Stimulated activated CD4-positive, alpha-beta T cell treated with anti-CD3 and anti-CD28 coated beads, TNF-alpha, amount 100 ng/mL, for 4 hours (primary cell): Measurements from ENCODE around the gene AMIGO1.

Experiments used
- DNase-seq, 3 experiments: peaks; one replicate each; pipeline ENCODE4 v3.0.0-alpha.2; 2020; ENCODE audit warnings: low read depth in 3 of 3

The AMIGO1 gene

DNA sequence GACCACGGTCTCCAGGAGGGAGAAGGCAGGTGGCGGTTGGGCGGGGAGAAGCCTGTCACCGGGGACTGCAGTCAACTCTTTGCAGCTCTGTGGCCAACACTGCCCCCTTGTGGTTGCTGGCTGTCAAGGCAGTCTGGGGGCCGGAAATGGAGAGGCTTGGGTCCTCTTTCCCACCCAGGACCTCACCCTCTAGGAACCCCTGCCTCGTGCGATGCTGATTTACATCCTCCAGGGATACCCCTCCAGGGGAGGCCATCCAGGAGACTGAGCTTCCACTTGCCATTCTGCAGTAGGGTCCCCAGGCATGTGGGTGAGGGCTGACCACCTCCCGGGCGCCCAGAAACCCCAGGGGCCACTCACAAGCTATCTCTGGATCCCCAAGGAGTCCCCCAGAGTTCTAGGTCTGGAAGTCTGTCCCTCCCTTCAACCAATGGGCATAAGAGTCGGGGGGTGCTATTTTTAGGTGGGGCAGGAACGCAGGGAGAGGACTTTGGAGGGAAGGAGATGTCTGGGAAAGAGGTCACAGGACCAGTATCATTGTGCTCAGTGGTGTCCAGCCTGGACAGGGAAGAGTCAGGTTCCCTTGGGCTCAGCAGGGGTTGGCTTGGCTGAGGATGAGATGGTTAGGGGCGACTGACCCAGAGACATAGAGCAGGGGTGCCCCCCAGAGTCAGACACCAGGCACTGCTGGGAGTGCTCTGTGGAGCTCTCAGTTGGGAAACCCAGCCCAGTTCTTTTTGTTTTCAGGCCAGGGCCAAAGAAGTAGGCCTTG lies 23.0 kb upstream of the AMIGO1 start:
- DNase-seq = peak; percentile 82 to 88 (median 86)

GRCh38 chr1:109531826-109532364 lies 22.4 kb upstream of the AMIGO1 start:
- DNase-seq = no peak

- DNase-seq = no peak
Measured at GRCh38 chr1:109531380-109531779, 21.9 kb upstream of the AMIGO1 start.

GRCh38 chr1:109530457-109531087 lies 21.0 kb upstream of the AMIGO1 start:
- DNase-seq = no peak

GRCh38 chr1:109529881-109530456 lies 20.4 kb upstream of the AMIGO1 start:
- no peak for DNase-seq

GRCh38 chr1:109528712-109529111 lies 19.2 kb upstream of the AMIGO1 start:
- no peak for DNase-seq

DNA sequence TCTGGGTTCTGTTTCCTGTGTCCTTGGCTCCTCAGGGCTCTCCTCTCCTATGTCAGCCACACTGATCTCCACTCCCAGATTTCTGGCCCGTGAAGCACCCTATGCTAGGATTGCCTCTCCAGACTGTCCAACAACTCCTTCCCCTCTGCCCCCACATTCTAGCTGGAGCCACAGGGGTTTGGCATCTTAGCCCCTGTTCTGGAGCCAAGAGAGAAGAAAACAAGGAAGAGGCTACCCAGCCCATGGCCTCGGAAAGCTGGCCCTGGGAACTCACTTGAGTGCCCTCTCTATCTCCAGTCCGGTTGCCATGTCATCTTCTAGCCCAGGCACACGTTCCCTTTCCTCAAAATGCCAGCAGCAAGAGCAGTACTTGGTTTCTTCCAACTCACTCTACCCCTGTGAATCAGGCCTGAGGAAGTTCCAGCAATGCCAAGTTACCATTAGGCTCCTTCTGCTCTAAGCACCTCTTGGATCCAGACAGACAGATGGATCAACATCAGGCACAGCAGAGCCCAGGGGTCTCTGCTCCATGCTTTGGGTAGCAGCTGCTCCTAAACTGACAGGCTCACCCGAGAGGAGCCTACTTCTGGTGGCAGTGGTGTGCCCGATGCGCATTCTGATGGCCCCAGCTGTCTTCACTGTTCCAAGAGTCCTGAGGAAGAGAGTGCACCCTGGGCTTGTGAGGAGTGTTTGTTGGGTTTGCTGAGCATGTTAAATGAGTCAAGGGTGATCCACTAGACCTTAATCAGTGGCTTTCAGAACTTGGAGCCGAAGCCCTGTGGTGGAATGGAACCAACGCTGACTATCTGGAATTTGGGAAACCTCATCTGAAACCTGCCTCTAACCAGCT lies 18.5 kb upstream of the AMIGO1 start:
- DNase-seq = no peak

GRCh38 chr1:109527098-109527811 lies 17.7 kb upstream of the AMIGO1 start:
- DNase-seq = no peak

GRCh38 chr1:109523706-109524105 lies 14.2 kb upstream of the AMIGO1 start:
- no peak for DNase-seq

DNA sequence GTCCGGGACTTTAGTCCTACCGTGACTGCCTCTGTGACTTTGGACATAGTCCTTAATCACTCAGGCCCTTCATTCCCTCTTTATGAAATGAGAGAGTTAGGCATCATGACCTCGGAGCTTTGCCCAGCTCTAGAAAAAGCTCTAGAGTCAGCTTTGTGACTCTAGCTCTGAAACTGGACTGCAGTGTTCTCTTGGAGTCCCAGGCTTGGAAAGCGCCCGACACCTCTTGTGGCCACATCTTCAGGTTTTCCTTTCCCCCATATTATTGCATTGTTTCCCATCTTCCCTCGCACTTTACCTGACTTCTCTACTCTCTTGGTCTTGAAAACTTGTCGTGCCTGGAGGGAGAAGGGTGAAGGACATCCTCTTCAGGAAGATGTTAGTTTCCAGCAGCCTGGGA lies 12.5 kb upstream of the AMIGO1 start:
- DNase-seq = no peak

DNA sequence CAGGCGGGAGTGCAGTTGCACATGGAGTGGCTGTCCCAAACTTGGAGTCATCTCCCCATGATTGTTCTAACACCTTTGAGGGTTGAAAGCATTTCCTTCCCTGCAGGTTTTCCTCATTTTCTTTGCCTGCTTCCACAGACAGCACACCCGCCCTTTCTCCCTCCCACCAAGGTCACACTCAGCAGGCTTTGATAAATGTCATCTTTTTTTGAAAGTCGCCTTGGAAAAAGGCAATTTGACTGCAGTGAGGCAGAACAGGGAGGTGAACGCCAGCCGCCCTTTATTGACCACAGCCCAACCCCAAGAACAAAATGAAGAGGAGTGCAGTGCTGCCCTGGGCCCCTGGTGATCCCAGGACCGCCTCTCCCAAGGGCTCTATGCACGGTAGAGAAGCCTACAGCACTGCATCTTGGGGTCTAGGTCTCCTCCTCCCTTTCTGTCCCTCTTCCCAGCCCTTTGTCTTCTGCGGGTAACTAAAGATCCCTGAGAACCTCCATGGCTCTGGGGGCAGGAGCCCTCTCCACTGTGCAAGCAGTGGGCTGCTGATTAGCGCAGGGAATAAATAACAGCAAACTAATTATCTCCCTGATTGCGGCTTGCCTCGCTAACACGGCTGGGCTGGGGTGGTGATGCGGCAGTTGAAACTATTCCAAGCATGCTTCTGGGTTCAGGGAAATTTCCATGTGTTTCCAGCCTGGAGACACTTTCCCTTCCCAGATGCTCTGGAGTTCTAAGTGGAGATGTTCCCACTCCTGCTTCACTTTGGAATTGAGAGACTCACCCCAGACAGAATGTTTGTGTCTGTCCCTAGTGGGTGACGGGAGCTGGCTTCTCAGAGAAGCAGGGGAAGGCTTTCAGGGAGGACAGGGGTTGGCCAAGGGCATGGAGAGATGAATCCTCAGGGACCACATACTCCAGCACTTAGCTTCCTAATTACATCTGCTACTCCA lies 11.8 kb upstream of the AMIGO1 start:
- no peak for DNase-seq

DNA sequence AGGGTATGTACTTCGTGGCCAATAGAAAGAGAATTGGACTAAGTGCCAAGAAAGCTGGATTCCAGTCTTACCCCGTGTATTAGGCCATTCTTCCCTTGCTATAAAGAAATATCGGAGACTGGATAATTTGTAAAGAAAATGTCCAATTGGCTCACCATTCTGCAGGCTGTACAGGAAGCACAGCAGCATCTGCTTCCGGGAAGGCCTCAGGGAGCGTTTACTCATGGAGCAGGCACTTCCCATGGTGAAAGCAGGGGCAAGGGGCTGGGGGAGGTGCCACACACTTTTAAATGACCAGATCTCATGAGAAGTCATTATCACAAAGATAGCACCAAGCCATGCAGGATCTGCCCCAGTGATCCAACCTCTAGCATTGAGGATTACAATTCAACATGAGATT lies 7.8 kb upstream of the AMIGO1 start:
- DNase-seq = no peak

DNA sequence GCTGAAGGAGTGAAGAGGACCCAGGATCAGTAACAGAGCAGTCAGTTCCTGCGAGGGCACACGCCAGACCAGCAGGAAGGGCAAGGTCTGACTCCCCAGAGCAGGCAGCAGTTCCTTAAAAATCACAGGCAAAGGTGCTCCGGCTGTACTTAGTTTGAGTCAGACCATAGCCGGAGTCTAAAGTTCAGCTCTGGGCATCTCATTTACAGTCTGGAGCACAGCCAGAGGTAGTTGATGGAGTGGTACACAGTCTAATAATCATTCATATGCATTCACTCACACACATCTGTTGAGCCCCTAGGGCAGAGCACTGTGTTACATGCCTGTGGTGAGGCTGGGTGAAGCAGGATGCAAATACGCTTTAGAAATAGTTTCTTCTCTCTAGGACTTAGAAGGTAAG lies 7.3 kb upstream of the AMIGO1 start:
- no peak for DNase-seq

DNA sequence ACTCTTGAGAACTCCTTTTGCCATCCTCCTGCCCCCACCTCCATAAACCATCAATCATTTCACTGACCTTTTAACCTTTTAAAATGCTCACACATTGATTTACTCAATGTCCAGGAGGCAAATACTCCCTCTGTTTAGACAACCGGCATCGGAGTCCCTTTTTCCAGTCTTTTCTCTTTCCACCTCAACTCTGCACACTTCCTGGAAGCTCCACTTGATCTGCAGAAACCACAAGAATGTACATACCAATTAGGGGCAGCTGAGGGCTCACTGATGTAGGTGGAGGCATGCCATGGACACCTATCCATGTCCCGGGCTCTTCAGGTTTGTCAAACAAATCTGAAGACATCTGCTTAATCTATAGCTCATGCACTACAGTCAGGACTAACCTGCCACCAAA lies 5.3 kb upstream of the AMIGO1 start:
- DNase-seq = no peak

- no peak for DNase-seq
Measured at GRCh38 chr1:109513110-109513710, 3.7 kb upstream of the AMIGO1 start.

DNA sequence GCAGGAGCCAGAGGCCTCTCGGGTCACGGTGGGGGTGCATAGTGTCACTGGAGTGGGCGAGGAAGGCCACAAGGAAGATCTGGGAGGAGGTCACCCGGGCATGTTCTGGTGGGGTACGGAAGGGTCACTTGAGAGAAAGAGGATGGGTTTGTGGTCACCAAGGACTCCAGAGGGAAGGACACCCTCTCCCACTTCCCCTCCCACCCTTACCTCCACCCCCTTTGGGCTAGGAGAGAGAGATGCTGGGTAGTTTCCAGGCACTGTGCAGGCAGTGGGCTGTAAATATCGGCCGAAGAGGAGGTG lies 703 bp downstream of the AMIGO1 start:
- DNase-seq = no peak

DNA sequence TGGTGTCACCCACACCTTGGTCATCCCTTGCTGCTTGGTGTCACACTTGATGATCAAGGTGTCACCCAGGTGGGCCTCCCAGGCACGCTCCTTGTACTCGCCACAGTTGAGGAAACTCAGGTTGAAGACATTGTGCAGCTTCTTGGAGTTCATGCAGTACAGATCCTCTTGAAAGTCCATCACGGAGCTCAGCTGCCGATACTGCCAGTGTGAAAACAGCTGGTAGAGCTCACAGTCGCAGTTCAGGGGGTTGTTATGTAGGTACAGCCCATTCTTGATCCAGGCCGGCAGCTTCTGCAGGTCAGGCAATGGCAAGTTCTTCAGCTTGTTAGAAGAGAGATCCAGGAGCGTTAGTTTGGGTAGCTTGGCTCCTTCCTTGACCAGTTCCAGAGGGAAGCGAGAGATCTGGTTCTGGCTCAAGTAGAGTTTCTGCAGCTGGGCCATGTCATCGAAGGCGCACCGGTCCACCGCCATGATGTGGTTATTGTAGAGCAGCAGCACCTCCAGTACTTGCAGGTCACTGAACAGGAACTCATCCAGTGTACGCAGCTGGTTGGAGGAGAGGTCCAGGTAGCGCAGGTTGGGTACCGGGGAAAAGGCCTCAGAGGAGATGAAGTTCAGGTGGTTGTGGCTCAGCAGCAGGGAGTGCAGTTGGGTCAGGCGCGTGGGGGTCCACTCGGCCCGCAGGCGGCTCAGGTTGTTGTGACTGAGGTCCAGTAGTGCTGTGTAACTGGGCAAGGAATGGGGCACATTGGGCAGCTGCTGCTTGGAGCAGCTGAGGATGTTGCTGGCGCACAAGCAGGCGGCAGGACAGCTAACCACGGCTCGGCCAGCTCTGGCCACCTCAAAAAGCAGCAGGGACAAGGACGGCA lies 1.3 kb downstream of the AMIGO1 start:
- no peak for DNase-seq

DNA sequence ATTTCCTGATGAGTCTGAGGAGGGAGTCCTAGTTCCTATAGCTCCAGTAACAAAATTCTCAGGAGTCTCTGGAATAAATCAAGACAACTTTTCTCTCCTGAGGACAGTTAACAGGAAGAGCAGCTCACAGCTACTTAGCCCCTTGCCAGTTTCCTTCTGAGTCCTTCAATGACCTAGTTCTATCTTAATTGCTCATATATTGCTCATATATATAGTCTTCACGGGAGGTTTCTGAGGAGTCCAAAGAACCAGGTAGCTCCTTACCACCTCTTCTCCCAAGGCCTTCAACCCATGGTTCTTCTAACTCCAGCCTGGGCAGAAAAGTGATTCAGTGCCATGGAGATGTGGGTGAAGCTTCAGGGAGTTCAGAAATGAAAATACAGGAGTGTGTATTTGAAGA lies 4.6 kb downstream of the AMIGO1 start:
- no peak for DNase-seq

DNA sequence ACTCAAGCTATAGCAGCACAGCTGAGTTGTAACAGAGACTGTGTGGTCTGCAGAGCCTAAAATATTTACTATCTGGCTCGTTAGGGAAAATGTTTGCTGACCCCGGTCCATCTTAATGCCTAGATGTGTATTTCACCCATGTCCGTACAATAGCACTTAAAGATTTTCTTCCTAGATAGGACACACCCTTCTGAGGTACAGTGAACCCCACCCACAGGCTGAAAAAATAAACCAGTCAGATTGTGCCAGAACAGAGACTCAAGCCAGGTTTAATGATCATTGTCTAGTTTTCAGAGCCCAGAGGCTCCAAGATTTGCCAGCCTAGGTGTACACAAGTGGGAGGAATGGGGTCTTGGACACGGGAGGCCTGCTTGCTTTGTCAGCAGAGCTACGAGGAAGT lies 5.6 kb downstream of the AMIGO1 start:
- DNase-seq = no peak
